RWPE2 (cell line): Measurements from ENCODE around the gene CNTFR.

Experiments
- ATAC-seq: fragments of 200-7000 bp; cut with Tn5 transposase; 3 replicates; pipeline ENCODE4 v1.9.1; 2021; ENCODE audit warnings: low read depth
- DNase-seq: peaks from one replicate; pipeline ENCODE4 v3.0.0-alpha.2; 2020; ENCODE audit warnings: low spot score
- H3K27ac ChIP-seq: fragments of 450-650 bp; 2 replicates; pipeline ENCODE4 v1.5.1; 2017; ENCODE audit warnings: mild to moderate bottlenecking; ENCODE audit not compliant: poor library complexity, severe bottlenecking
- H3K27me3 ChIP-seq: fragments of 250-450 bp; sonication (Bioruptor Pico); 2 replicates; pipeline ENCODE4 v1.5.1; 2021; ENCODE audit warnings: mild to moderate bottlenecking, moderate library complexity; ENCODE audit not compliant: insufficient read depth, poor library complexity, severe bottlenecking
- H3K36me3 ChIP-seq: fragments of 250-450 bp; sonication (Bioruptor Pico); 2 replicates; pipeline ENCODE4 v1.5.1; 2020; ENCODE audit warnings: low read depth, mild to moderate bottlenecking, moderate library complexity
- H3K4me1 ChIP-seq: fragments of 250-450 bp; sonication (Bioruptor Pico); 2 replicates; pipeline ENCODE4 v1.5.1; 2021; ENCODE audit warnings: mild to moderate bottlenecking, moderate library complexity; ENCODE audit not compliant: insufficient read depth, poor library complexity, severe bottlenecking
- H3K4me3 ChIP-seq: fragments of 250-450 bp; sonication (Bioruptor Pico); 2 replicates; pipeline ENCODE4 v1.5.1; 2021; ENCODE audit warnings: mild to moderate bottlenecking, moderate library complexity; ENCODE audit not compliant: severe bottlenecking
- H3K9me3 ChIP-seq: fragments of 250-450 bp; sonication (Bioruptor Pico); 2 replicates; pipeline ENCODE4 v1.5.1; 2021; ENCODE audit warnings: mild to moderate bottlenecking, moderate library complexity; ENCODE audit not compliant: severe bottlenecking
- TF ChIP-seq, protein P1 (sequence below): fragments of 450-650 bp; IDR thresholded peaks from one replicate; pipeline ENCODE4 v1.5.1; 2017; ENCODE audit warnings: mild to moderate bottlenecking, moderate library complexity; ENCODE audit not compliant: poor library complexity, severe bottlenecking

The CNTFR gene

DNA sequence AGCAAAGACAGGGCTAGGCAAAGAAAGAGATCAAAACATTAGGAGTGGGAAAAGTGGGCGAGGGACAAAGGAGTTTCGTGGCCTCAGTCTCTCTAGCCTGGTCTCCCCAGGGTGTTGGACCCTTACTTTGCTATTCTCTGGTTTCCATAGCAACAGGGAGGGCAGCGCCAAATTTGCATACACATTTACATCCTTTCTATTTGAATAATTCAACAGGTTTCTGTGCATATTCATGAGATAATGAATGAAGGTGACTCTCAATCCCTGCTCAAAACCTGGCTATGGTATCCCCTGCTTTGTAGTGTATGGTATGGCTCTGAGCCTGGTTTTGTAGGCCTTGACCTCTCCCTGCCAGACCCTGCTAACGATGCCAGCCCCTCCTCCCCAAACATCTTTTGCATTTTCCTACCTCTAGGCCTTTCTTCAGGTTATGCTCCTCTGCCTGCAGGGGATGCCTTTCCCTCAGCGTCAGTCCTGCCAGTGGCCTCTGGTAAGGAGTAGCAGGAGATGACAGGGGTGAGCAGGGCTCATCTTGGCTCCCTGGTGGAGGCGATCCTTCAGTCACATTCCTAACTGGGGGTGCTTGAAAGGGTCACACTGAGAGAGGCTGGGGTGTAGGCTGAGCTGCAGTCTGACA is 12.5 kb upstream of the CNTFR start:
- DNase-seq (no peak), ATAC-seq (no peak)

DNA sequence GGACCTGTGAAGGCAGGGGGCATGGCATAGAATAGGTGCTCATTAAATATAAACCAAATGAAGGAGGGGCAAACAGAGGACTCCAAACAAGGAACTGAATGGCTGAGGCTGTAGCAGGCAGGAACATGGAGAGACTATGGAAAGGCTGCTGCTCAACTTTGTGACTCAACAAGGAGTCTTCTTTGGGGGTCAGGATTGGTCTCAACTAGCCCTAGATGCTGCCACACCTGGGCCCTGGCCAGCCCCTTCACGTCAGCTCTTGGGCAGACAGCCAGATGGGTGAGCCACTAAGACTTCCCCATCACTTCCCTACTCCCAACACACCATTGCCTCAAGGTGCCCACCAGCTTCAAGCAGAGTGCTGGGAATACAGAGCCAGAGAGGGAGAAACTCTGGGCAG is 11.4 kb upstream of the CNTFR start:
- Histone ChIP-seq H3K4me3 (no peak overlapping the region), H3K9me3 (no peaks in the 10 kb centered on the region), H3K27ac (no peak overlapping the region), H3K27me3 (no peaks in the 10 kb centered on the region), H3K4me1 (peaks cover 8% of the 10 kb centered on the region), H3K36me3 (no peaks in the 10 kb centered on the region)
- peak; percentile 79 for ATAC-seq
- no peak for DNase-seq
- TF ChIP-seq, protein P1, sequence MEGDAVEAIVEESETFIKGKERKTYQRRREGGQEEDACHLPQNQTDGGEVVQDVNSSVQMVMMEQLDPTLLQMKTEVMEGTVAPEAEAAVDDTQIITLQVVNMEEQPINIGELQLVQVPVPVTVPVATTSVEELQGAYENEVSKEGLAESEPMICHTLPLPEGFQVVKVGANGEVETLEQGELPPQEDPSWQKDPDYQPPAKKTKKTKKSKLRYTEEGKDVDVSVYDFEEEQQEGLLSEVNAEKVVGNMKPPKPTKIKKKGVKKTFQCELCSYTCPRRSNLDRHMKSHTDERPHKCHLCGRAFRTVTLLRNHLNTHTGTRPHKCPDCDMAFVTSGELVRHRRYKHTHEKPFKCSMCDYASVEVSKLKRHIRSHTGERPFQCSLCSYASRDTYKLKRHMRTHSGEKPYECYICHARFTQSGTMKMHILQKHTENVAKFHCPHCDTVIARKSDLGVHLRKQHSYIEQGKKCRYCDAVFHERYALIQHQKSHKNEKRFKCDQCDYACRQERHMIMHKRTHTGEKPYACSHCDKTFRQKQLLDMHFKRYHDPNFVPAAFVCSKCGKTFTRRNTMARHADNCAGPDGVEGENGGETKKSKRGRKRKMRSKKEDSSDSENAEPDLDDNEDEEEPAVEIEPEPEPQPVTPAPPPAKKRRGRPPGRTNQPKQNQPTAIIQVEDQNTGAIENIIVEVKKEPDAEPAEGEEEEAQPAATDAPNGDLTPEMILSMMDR, result no peak

More for the DNA sequence above, 12.5 kb upstream of the CNTFR start:
- Histone ChIP-seq H3K9me3 (no peaks in the 10 kb centered on the region), H3K27me3 (no peaks in the 10 kb centered on the region), H3K4me3 (no peak overlapping the region), H3K4me1 (peaks cover 8% of the 10 kb centered on the region), H3K27ac (no peak overlapping the region), H3K36me3 (no peaks in the 10 kb centered on the region)
- TF ChIP-seq, protein P1, result no peak

DNA sequence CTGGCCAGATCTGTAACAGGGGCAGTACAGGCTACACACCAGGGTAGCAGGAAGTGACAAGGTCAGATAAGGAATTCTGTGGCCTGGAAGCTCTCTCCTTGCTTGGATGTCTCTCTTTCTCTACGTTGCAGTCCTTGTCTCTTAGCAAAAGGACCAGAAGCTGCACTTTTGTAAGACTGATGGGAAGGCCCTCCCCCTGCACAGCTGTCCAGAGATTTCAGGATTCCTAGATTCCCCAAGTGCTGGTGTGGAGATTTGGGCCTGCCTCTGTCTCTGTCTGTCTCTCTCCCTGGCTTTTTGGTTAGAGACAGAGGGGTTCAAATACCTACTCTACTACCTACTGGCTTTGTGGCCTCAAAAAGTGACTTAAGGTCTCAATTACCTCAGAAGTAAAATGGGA is 10.0 kb upstream of the CNTFR start:
- H3K27me3 ChIP-seq, result no peaks in the 10 kb centered on the region
- TF ChIP-seq, protein P1, result no peak
- no peaks in the 10 kb centered on the region for H3K36me3 ChIP-seq
- ATAC-seq (no peak), DNase-seq (no peak)
- H3K4me3 ChIP-seq, result no peak overlapping the region
- H3K27ac ChIP-seq, result no peak overlapping the region
- H3K9me3 ChIP-seq, result no peaks in the 10 kb centered on the region
- peaks cover 8% of the 10 kb centered on the region for H3K4me1 ChIP-seq

DNA sequence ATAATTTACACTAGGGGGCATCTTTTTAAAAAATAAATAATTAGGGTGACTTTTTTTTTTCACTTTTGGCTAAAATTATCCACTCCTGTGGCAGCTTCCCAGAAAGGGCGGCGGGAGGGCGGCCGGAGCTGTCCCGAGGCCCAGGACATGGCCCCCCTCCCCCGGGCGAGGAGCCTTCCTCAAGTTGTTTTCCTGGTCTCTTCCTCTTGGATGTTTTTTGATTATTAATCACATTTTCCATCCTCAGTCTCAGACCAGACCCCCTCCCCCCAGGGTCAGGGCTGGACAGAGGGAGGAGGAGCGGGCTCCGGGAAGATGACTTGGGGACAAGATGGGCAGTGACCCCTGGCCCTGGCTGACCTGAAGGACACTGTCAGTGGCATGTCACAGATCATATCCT is 4.7 kb upstream of the CNTFR start:
- Histone ChIP-seq H3K36me3 (no peaks in the 10 kb centered on the region), H3K27me3 (peaks cover 30% of the 10 kb centered on the region), H3K4me3 (no peak overlapping the region), H3K9me3 (no peaks in the 10 kb centered on the region), H3K27ac (no peak overlapping the region), H3K4me1 (no peaks in the 10 kb centered on the region)
- TF ChIP-seq, protein P1, result no peak
- DNase-seq, result no peak
- ATAC-seq, result no peak

DNA sequence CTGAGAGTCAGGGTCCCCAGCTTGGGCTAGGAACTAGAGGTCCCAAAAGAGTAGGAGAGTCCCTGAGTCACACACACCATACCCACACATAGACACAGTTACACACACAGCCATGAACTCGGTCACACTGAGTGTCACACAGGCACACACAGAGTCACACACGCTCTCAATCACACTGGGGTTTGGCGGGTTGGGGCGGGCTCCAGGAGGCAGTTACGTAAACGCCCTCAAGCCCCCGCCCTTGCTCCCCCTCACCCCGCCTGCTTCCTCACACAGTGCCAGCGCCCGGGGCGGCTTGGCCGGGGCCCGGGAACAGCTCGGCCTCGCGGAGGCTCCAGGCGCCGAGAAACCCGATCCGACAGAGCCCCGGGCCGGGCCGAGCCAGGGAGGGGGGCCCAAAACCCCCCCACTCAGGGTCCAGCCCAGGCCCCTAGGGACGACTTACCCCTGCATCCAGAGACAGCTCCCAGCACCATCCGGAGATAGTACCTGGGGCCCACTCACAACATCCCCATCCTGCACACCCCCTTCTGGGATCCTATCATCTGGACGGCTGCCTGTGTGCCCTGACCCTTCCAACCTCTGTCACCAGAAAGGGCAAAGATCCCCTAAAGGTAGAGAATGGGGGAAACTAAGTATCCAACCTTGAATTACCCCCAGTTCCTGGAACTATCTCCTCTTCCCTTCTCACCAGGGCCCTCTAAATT is 3.5 kb upstream of the CNTFR start:
- Histone ChIP-seq H3K36me3 (no peaks in the 10 kb centered on the region), H3K4me3 (no peak overlapping the region), H3K9me3 (no peaks in the 10 kb centered on the region)

More for the DNA sequence above, 3.5 kb upstream of the CNTFR start:
- no peak overlapping the region for H3K27ac ChIP-seq
- TF ChIP-seq, protein P1, result no peak
- DNase-seq (no peak), ATAC-seq (peak; percentile 41; the same call in 2 of the 3 replicates)
- no peaks in the 10 kb centered on the region for H3K4me1 ChIP-seq
- H3K27me3 ChIP-seq, result peaks cover 41% of the 10 kb centered on the region
